ENCODE measurements around the gene SACM1L.

SACM1L gene, protein sequence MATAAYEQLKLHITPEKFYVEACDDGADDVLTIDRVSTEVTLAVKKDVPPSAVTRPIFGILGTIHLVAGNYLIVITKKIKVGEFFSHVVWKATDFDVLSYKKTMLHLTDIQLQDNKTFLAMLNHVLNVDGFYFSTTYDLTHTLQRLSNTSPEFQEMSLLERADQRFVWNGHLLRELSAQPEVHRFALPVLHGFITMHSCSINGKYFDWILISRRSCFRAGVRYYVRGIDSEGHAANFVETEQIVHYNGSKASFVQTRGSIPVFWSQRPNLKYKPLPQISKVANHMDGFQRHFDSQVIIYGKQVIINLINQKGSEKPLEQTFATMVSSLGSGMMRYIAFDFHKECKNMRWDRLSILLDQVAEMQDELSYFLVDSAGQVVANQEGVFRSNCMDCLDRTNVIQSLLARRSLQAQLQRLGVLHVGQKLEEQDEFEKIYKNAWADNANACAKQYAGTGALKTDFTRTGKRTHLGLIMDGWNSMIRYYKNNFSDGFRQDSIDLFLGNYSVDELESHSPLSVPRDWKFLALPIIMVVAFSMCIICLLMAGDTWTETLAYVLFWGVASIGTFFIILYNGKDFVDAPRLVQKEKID

DNA sequence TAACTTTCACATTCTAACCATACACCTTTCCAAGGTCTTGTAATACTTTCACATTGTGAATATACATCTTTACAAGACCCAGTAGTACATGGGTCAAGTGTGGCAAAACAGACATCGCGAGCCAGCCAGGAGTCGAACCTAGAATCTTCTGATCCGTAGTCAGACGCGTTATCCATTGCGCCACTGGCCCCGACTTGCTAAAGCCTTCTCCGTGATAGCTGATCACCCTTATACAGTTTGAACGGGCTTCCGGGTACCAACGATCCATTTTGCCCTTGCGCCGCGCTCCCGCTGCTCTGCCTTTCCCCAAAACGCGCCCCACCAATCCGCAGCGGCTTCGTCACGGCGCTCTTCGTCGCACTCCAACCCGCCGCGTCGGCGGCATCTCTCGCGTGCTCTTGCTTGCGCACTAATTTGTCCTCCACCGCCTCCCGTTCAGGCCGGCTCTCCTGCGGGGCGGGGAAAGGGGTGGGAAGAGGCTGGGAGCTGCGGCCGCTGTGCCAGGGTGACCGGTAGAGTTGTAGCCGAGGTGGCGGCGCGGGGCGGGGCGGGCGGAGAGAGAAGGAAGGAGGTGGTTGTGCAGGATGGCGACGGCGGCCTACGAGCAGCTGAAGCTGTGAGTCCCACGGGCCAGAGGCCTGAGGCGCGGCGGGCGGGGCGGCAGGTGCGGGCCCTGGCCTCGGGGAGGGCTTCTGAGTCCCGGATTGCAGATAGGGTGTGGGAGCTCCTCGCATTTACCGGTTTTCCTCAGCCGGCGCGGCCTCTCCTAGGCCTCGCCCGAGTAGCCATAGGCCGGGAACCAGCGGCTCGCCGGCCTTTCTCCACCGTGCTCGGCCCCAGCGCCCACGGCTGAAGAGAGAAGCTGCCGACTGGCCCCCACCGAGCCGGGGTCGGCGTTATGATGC, at the start of gene SACM1L:
Gene SACM1L, plus strand, starts transcription at position 515 of the 905 bp plus-strand sequence. Its CDS starts 70 bp downstream, at position 585.
- TF ChIP-seq CTCF (conservative IDR thresholded peaks at IDR 0.05; ENCODE audit: low read length), result no peak
- no peak for TF ChIP-seq EZH2phosphoT487 (IDR thresholded peaks at IDR 0.05; ENCODE audit: borderline replicate concordance)
- peak within 1 kb of the TSS; percentile 90 for H2AFZ ChIP-seq (ENCODE audit: low read length)
- peaks cover 7% of the 10 kb centered on the region for H3K27me3 ChIP-seq (ENCODE audit: insufficient read depth, low read length, poor library complexity, severe bottlenecking)
- H3K79me2 ChIP-seq (ENCODE audit: insufficient read depth, low read length), result peaks cover 49% of the 10 kb centered on the region
- peak within 1 kb of the TSS; percentile 98 for H3K9ac ChIP-seq (ENCODE audit: low read depth, low read length, poor library complexity, severe bottlenecking)
- peaks cover 46% of the 10 kb centered on the region for H4K20me1 ChIP-seq (ENCODE audit: insufficient read depth, low read length, poor library complexity, severe bottlenecking)
- H3K9me2 ChIP-seq (replicated peaks; ENCODE audit: low read depth, low read length), result no peaks in the 10 kb centered on the region
- peak within 1 kb of the TSS; percentile 88 for H3K4me2 ChIP-seq (ENCODE audit: low read depth, low read length, poor library complexity, severe bottlenecking)
- H3K36me3 ChIP-seq (ENCODE audit: insufficient read depth, low read length), result peaks cover 14% of the 10 kb centered on the region; the same call in 1 of the 2 replicates
- H3F3A ChIP-seq (ENCODE audit: low read depth), result peaks cover 22% of the 10 kb centered on the region
- peaks cover 40% of the 10 kb centered on the region for H3K4me1 ChIP-seq (ENCODE audit: insufficient read depth, low read length, poor library complexity, severe bottlenecking)
- H3K4me3 ChIP-seq (ENCODE audit: low read length, poor library complexity, severe bottlenecking), result peak within 1 kb of the TSS; percentile 99
- H3K9me3 ChIP-seq (ENCODE audit: insufficient read depth, low read depth, low read length), result no peaks in the 10 kb centered on the region

DNA sequence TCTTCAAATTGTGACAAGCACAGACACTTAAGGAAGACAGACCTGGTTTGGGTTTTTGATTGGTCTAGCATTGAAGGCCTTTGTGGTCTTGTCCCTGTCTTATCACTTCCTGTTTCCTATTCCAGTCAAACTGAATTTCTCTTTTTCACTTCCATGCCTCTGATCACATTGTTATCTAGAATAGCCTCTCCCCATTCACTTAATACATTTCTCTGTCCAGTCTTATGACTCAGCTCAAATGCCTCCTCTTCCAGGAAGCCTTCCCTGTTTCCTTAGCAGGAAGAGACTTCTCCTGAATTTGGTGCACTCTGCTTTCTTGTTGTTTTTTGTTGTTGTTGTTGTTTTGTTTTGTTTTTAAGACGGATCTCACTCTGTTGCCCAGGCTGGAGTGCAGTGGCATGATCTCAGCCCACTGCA, 49.1 kb upstream of the SACM1L start:
- no peaks in the 10 kb centered on the region for H3K9me2 ChIP-seq (replicated peaks; ENCODE audit: low read depth, low read length)
- H3K9ac ChIP-seq (ENCODE audit: low read depth, low read length, poor library complexity, severe bottlenecking), result no peak overlapping the region
- H3K4me2 ChIP-seq (ENCODE audit: low read depth, low read length, poor library complexity, severe bottlenecking), result peak overlapping the region; percentile 28
- no peak overlapping the region for H2AFZ ChIP-seq (ENCODE audit: low read length)
- H3F3A ChIP-seq (ENCODE audit: low read depth), result no peaks in the 10 kb centered on the region
- peak overlapping the region; percentile 6 for H3K4me3 ChIP-seq (ENCODE audit: low read length, poor library complexity, severe bottlenecking)
- H3K4me1 ChIP-seq (ENCODE audit: insufficient read depth, low read length, poor library complexity, severe bottlenecking), result peaks cover 34% of the 10 kb centered on the region
- no peaks in the 10 kb centered on the region for H3K27me3 ChIP-seq (ENCODE audit: insufficient read depth, low read length, poor library complexity, severe bottlenecking)
- peaks cover 57% of the 10 kb centered on the region; the same call in 1 of the 2 replicates for H3K36me3 ChIP-seq (ENCODE audit: insufficient read depth, low read length)
- no peaks in the 10 kb centered on the region for H4K20me1 ChIP-seq (ENCODE audit: insufficient read depth, low read length, poor library complexity, severe bottlenecking)
- no peaks in the 10 kb centered on the region for H3K9me3 ChIP-seq (ENCODE audit: insufficient read depth, low read depth, low read length)
- no peak for TF ChIP-seq CTCF (conservative IDR thresholded peaks at IDR 0.05; ENCODE audit: low read length)
- TF ChIP-seq EZH2phosphoT487 (IDR thresholded peaks at IDR 0.05; ENCODE audit: borderline replicate concordance), result no peak
- peaks cover 74% of the 10 kb centered on the region for H3K79me2 ChIP-seq (ENCODE audit: insufficient read depth, low read length)

DNA sequence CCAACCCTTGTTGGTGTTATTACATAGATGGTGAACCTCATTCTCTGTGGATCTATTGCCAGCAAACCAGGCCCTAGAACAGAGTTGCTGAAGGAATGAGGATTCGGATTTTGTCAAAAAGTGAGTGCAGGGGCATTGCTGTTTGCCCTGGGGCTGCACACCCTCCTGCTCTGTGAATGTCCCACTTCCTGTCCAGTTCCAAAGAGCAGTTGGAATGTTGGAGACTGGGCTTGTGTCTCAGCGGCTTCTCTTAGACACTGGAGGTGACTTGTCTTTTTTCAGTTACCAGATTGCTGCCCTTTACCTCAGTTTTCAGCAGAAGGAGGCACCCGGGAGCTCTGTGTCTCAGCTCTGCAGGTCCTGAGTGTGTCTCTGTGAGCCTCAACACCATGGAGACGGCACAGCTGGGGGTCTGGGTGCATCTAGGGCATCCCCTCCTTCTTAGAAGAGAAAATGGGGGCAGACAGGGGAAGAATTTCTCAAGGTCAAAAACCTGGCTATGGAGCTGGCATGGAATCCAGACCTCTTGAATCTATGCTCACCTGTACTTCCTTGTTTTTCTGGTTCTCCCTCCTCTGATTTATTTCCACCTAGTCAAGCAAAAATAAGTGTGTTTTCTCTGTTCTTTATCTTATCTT, 48.4 kb upstream of the SACM1L start:
- Histone ChIP-seq H3K9ac (ENCODE audit: low read depth, low read length, poor library complexity, severe bottlenecking) (no peak overlapping the region), H3K9me2 (replicated peaks; ENCODE audit: low read depth, low read length) (no peaks in the 10 kb centered on the region), H3K36me3 (ENCODE audit: insufficient read depth, low read length) (peaks cover 64% of the 10 kb centered on the region; the same call in 1 of the 2 replicates), H3K4me1 (ENCODE audit: insufficient read depth, low read length, poor library complexity, severe bottlenecking) (peaks cover 34% of the 10 kb centered on the region), H3K9me3 (ENCODE audit: insufficient read depth, low read depth, low read length) (no peaks in the 10 kb centered on the region), H3K27me3 (ENCODE audit: insufficient read depth, low read length, poor library complexity, severe bottlenecking) (no peaks in the 10 kb centered on the region), H3F3A (ENCODE audit: low read depth) (no peaks in the 10 kb centered on the region), H3K4me3 (ENCODE audit: low read length, poor library complexity, severe bottlenecking) (no peak overlapping the region), H3K4me2 (ENCODE audit: low read depth, low read length, poor library complexity, severe bottlenecking) (peak overlapping the region; percentile 28), H3K79me2 (ENCODE audit: insufficient read depth, low read length) (peaks cover 70% of the 10 kb centered on the region), H2AFZ (ENCODE audit: low read length) (no peak overlapping the region), H4K20me1 (ENCODE audit: insufficient read depth, low read length, poor library complexity, severe bottlenecking) (no peaks in the 10 kb centered on the region)
- TF ChIP-seq CTCF (conservative IDR thresholded peaks at IDR 0.05; ENCODE audit: low read length), result no peak
- no peak for TF ChIP-seq EZH2phosphoT487 (IDR thresholded peaks at IDR 0.05; ENCODE audit: borderline replicate concordance)
